HG03565 (cell line): Measurements from ENCODE around the gene ZNF25.
A peak's percentile ranks its signal among the peaks of the same experiment; 100 is the strongest.
"Not testable (repeated sequence)": the region's sequence is repeated elsewhere in the genome, so short reads cannot be mapped to it uniquely, and the experiment has no call there.

Experiments
- ATAC-seq: cut with Tn5 transposase; IDR thresholded peaks from one replicate; pipeline ENCODE4 v1.9.1; 2021; ENCODE audit warnings: mild to moderate bottlenecking, moderate library complexity; ENCODE audit not compliant: unreplicated experiment

Gene ZNF25

GRCh38 chr10:37976091-37976879 lies at the start of gene ZNF25:
ZNF25 (minus strand) TSS chr10:37976647; CDS start chr10:37971722, 4,925 bp downstream.
- peak; percentile 89 for ATAC-seq

GRCh38 chr10:38025283-38025682 lies 48.8 kb upstream of the ZNF25 start:
- peak; percentile 89 for ATAC-seq

GRCh38 chr10:38019124-38019523 lies 42.7 kb upstream of the ZNF25 start:
- not testable (repeated sequence) for ATAC-seq

GRCh38 chr10:38016354-38016753 lies 39.9 kb upstream of the ZNF25 start:
- ATAC-seq, result no peak

- peak; percentile 80 for ATAC-seq
These were observed 33.9 kb upstream of the ZNF25 start, which contains the start of gene ZNF33A for GRCh38 chr10:38010119-38010903. ZNF33A (plus strand) TSS chr10:38010675; CDS start chr10:38012342, 1,667 bp downstream.

GRCh38 chr10:38007991-38008390 lies 31.5 kb upstream of the ZNF25 start:
- ATAC-seq, result no peak

- no peak for ATAC-seq
These were observed 31.1 kb upstream of the ZNF25 start for GRCh38 chr10:38007551-38007950.

- ATAC-seq, result no peak
These were observed 27.1 kb upstream of the ZNF25 start for GRCh38 chr10:38003588-38003987.

GRCh38 chr10:38003026-38003425 lies 26.6 kb upstream of the ZNF25 start:
- no peak for ATAC-seq

GRCh38 chr10:38000474-38000873 lies 24.0 kb upstream of the ZNF25 start:
- ATAC-seq, result not testable (repeated sequence)

GRCh38 chr10:37998920-37999319 lies 22.5 kb upstream of the ZNF25 start:
- ATAC-seq, result not testable (repeated sequence)

- peak; percentile 68 for ATAC-seq
These were observed 15.6 kb upstream of the ZNF25 start for GRCh38 chr10:37992083-37992482.

GRCh38 chr10:37991655-37992054 lies 15.2 kb upstream of the ZNF25 start:
- no peak for ATAC-seq

GRCh38 chr10:37976880-37977203 lies 395 bp upstream of the ZNF25 start:
- no peak for ATAC-seq

- no peak for ATAC-seq
These were observed 951 bp downstream of the ZNF25 start for GRCh38 chr10:37975401-37975991.

- ATAC-seq, result no peak
These were observed 4.1 kb downstream of the ZNF25 start for GRCh38 chr10:37972396-37972795.

GRCh38 chr10:37965006-37965405 lies 11.4 kb downstream of the ZNF25 start:
- no peak for ATAC-seq

GRCh38 chr10:37960591-37961137 lies 15.8 kb downstream of the ZNF25 start:
- ATAC-seq, result no peak

- ATAC-seq, result no peak
These were observed 18.6 kb downstream of the ZNF25 start for GRCh38 chr10:37957841-37958240.

GRCh38 chr10:37952926-37953325 lies 23.5 kb downstream of the ZNF25 start:
- no peak for ATAC-seq

- no peak for ATAC-seq
These were observed 24.2 kb downstream of the ZNF25 start for GRCh38 chr10:37952043-37952755.
